K562 (cell line): ENCODE data around the gene CD109. TPM values are rescaled to one million over a fixed set of nuclear protein-coding genes. Genes with fewer than 3 reads are reported as not detected.

Experiments used
- ATF7 ChIP-seq: fragments of 450-650 bp; IDR thresholded peaks from 2 replicates; pipeline ENCODE4 v1.7.1; 2014; ENCODE audit warnings: mild to moderate bottlenecking, moderate library complexity
- BMI1 ChIP-seq: fragments of 150-350 bp; IDR thresholded peaks from 2 replicates; pipeline ENCODE4 v1.6.1; 2014; ENCODE audit warnings: low read length
- FOXJ2 ChIP-seq: fragments of 200-800 bp; sonication (Bioruptor generic); IDR thresholded peaks from 2 replicates; pipeline ENCODE4 v1.6.1; 2016; ENCODE audit warnings: missing genetic modification characterization, missing compliant biosample characterization
- FOXK1 ChIP-seq: sonication (generic); formaldehyde crosslinking; IDR thresholded peaks from 2 replicates; pipeline ENCODE4 v1.8.0; 2022; ENCODE audit warnings: missing genetic modification reagents, mild to moderate bottlenecking, borderline replicate concordance
- FUS ChIP-seq: fragments of 200-400 bp; formaldehyde crosslinking; optimal IDR thresholded peaks from 2 replicates; pipeline ENCODE3; 2017; ENCODE audit warnings: low read depth, low read length
- JUND ChIP-seq, 2 experiments: IDR thresholded peaks; 2 replicates in 1 of 2; 3 replicates in 1 of 2; pipeline ENCODE4 v1.6.1; 2011; ENCODE audit warnings: borderline replicate concordance in 2 of 2, low read depth in 2 of 2, low read length in 2 of 2, improper control_type of control experiment in 1 of 2, missing biosample characterization in 1 of 2, missing genetic modification characterization in 1 of 2, missing genetic modification reagents in 1 of 2
- NR2C2 ChIP-seq, 2 experiments: fragments of 200-800 bp in 1 of 2; sonication (Bioruptor generic) in 1 of 2; sonication (generic) in 1 of 2; formaldehyde crosslinking in 1 of 2; IDR thresholded peaks; 2 replicates each; pipeline versions ENCODE4 v1.6.1 to v1.8.0; 2016 to 2022; ENCODE audit warnings: mild to moderate bottlenecking in 1 of 2, missing compliant biosample characterization in 1 of 2, missing genetic modification characterization in 1 of 2, missing genetic modification reagents in 1 of 2
- POLR2AphosphoS5 ChIP-seq: IDR thresholded peaks from 2 replicates; pipeline ENCODE4 v1.6.1; 2011; ENCODE audit warnings: mild to moderate bottlenecking, low read depth, low read length, moderate library complexity; ENCODE audit not compliant: control insufficient read depth, insufficient read depth
- PRMT5 ChIP-seq: sonication (generic); formaldehyde crosslinking; IDR thresholded peaks from 2 replicates; pipeline ENCODE4 v1.5.0; 2020; ENCODE audit warnings: missing genetic modification reagents
- RCOR1 ChIP-seq, 2 experiments: IDR thresholded peaks; 2 replicates each; pipeline ENCODE4 v1.6.1; 2012; ENCODE audit warnings: low read depth in 2 of 2, low read length in 2 of 2, borderline replicate concordance in 1 of 2, improper control_type of control experiment in 1 of 2
- TFAM ChIP-seq: fragments of 250-450 bp; sonication (Bioruptor Pico); conservative IDR thresholded peaks from 2 replicates; pipeline ENCODE4 v1.5.0; 2021; ENCODE audit warnings: mild to moderate bottlenecking, moderate library complexity
- ZBTB34 ChIP-seq: fragments of 250-450 bp; sonication (Bioruptor Pico); IDR thresholded peaks from 2 replicates; pipeline ENCODE4 v1.8.0; 2021; ENCODE audit warnings: mild to moderate bottlenecking, moderate library complexity
- ZNF717 ChIP-seq: fragments of 250-450 bp; sonication (Bioruptor Pico); IDR thresholded peaks from 2 replicates; pipeline ENCODE4 v1.5.0; 2021
- polyA plus RNA-seq, 8 experiments: library from polyadenylated mRNA; depleted of rRNA in 4 of 8; stranded (reverse) in 5 of 8; unstranded in 3 of 8; fragments of >200 nt; fragmentation: Nextera tagmentation in 2 of 8; fragmentation: Illumina TruSeq in 1 of 8; extraction: Ambion mirVana in 2 of 8; extraction: Trizol in 1 of 8; gene quantifications; 2 replicates each; pipeline versions ENCODE4 v1.2.1 to v1.2.3, GENCODE V29; 2011 to 2014; ENCODE audit warnings: inconsistent platforms in 1 of 8, missing spikeins in 1 of 8
- total RNA-seq, 7 experiments: library from RNA; depleted of rRNA in 6 of 7; stranded (reverse); fragments of >200 nt in 6 of 7; fragmentation: Illumina TruSeq in 2 of 7; extraction: Trizol in 2 of 7; gene quantifications; 2 replicates each; pipeline versions ENCODE4 v1.2.1 to v1.2.3, GENCODE V29; 2011 to 2021; ENCODE audit warnings: low replicate concordance in 1 of 7
- TF ChIP-seq, protein P1 (sequence below): fragments of 200-400 bp; formaldehyde crosslinking; IDR thresholded peaks from 2 replicates; pipeline ENCODE4 v1.6.1; 2017; ENCODE audit warnings: mild to moderate bottlenecking, low read depth, low read length, moderate library complexity
- TF ChIP-seq, protein P2 (sequence below): fragments of 450-650 bp; formaldehyde crosslinking; IDR thresholded peaks from 2 replicates; pipeline ENCODE4 v1.4.0; 2020; ENCODE audit warnings: mild to moderate bottlenecking, moderate library complexity

CD109 gene
- total and polyA plus RNA-seq, 9 of the 15 experiments (the other 6 are each of a cell fraction or from before 2014, with no cell fraction given): under 0.01 to 0.22 (median 0.11) TPM

GRCh38 chr6:73675466-73676098, 20.4 kb upstream of the CD109 start (continued):
- no peak for TF ChIP-seq BMI1
- no peak for TF ChIP-seq PRMT5
- TF ChIP-seq POLR2AphosphoS5: no peak
- TF ChIP-seq, protein P1, sequence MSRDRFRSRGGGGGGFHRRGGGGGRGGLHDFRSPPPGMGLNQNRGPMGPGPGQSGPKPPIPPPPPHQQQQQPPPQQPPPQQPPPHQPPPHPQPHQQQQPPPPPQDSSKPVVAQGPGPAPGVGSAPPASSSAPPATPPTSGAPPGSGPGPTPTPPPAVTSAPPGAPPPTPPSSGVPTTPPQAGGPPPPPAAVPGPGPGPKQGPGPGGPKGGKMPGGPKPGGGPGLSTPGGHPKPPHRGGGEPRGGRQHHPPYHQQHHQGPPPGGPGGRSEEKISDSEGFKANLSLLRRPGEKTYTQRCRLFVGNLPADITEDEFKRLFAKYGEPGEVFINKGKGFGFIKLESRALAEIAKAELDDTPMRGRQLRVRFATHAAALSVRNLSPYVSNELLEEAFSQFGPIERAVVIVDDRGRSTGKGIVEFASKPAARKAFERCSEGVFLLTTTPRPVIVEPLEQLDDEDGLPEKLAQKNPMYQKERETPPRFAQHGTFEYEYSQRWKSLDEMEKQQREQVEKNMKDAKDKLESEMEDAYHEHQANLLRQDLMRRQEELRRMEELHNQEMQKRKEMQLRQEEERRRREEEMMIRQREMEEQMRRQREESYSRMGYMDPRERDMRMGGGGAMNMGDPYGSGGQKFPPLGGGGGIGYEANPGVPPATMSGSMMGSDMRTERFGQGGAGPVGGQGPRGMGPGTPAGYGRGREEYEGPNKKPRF: no peak
- TF ChIP-seq JUND (IDR thresholded peaks at IDR 0.05; ENCODE audit: borderline replicate concordance, low read depth, low read length): peak; percentile 27; the same call in 1 of the 2 replicates
- TF ChIP-seq JUND (tag; IDR thresholded peaks at IDR 0.05; ENCODE audit: borderline replicate concordance, low read depth, low read length): no peak
- TF ChIP-seq FOXJ2 (tag): no peak
- no peak for TF ChIP-seq ZBTB34 (CRISPR knock-in tag)
- no peak for TF ChIP-seq ZNF717 (CRISPR knock-in tag)
- TF ChIP-seq FUS: no peak
- TF ChIP-seq FOXK1 (CRISPR knock-in tag): no peak
- no peak for TF ChIP-seq ATF7
- TF ChIP-seq NR2C2 (CRISPR knock-in tag; IDR thresholded peaks at IDR 0.05): no peak
- TF ChIP-seq NR2C2 (tag; IDR thresholded peaks at IDR 0.05): no peak
- TF ChIP-seq TFAM: no peak
- TF ChIP-seq, protein P2, sequence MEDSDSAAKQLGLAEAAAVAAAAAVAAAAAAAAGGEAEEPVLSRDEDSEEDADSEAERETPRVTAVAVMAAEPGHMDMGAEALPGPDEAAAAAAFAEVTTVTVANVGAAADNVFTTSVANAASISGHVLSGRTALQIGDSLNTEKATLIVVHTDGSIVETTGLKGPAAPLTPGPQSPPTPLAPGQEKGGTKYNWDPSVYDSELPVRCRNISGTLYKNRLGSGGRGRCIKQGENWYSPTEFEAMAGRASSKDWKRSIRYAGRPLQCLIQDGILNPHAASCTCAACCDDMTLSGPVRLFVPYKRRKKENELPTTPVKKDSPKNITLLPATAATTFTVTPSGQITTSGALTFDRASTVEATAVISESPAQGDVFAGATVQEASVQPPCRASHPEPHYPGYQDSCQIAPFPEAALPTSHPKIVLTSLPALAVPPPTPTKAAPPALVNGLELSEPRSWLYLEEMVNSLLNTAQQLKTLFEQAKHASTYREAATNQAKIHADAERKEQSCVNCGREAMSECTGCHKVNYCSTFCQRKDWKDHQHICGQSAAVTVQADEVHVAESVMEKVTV (CRISPR knock-in tag): peak; percentile 29; the same call in 1 of the 2 replicates
- 0 out of 4 replicates have a peak, but pooled peaks of 1 of the 2 experiments have one; percentile 17 for TF ChIP-seq RCOR1 (IDR thresholded peaks at IDR 0.05; ENCODE audit: borderline replicate concordance in 1 of 2, low read depth in 2 of 2, low read length in 2 of 2)
